Measurements from ENCODE around the gene SYT3.
A peak's percentile ranks its signal among the peaks of the same experiment; 100 is the strongest.

Gene SYT3

GRCh38 chr19:50639121-50640112, at the start of gene SYT3:
Gene SYT3 (minus strand): TSS chr19:50639881. CDS start chr19:50637411, 2,470 bp downstream.
- peak in 1 of 2 donors; percentile 13 for DNase-seq (ENCODE audit: low read depth in 2 of 2)

GRCh38 chr19:50688766-50689165, 49.1 kb upstream of the SYT3 start:
- DNase-seq (ENCODE audit: low read depth in 2 of 2), result no peak

- DNase-seq (ENCODE audit: low read depth in 2 of 2), result no peak
Observed at GRCh38 chr19:50686310-50687032, 46.8 kb upstream of the SYT3 start.

GRCh38 chr19:50679177-50680125, 39.8 kb upstream of the SYT3 start:
- DNase-seq (ENCODE audit: low read depth in 2 of 2), result peak; percentile 72 to 74

GRCh38 chr19:50678323-50678722, 38.6 kb upstream of the SYT3 start:
- no peak for DNase-seq (ENCODE audit: low read depth in 2 of 2)

GRCh38 chr19:50677636-50678035, 38.0 kb upstream of the SYT3 start:
- DNase-seq (ENCODE audit: low read depth in 2 of 2), result no peak

- DNase-seq (ENCODE audit: low read depth in 2 of 2), result no peak
Observed at GRCh38 chr19:50676625-50677197, 37.0 kb upstream of the SYT3 start.

GRCh38 chr19:50673118-50673517, 33.4 kb upstream of the SYT3 start:
- DNase-seq (ENCODE audit: low read depth in 2 of 2), result no peak

- no peak for DNase-seq (ENCODE audit: low read depth in 2 of 2)
Observed at GRCh38 chr19:50670102-50670380, 30.4 kb upstream of the SYT3 start.

- DNase-seq (ENCODE audit: low read depth in 2 of 2), result peak in 1 of 2 donors; percentile 28
Observed at GRCh38 chr19:50669302-50670101, 29.8 kb upstream of the SYT3 start.

- DNase-seq (ENCODE audit: low read depth in 2 of 2), result no peak
Observed at GRCh38 chr19:50668879-50669278, 29.2 kb upstream of the SYT3 start.

GRCh38 chr19:50668416-50668815, 28.7 kb upstream of the SYT3 start:
- no peak for DNase-seq (ENCODE audit: low read depth in 2 of 2)

- DNase-seq (ENCODE audit: low read depth in 2 of 2), result no peak
Observed at GRCh38 chr19:50667759-50668231, 28.1 kb upstream of the SYT3 start.

GRCh38 chr19:50667177-50667758, 27.6 kb upstream of the SYT3 start:
- DNase-seq (ENCODE audit: low read depth in 2 of 2), result no peak

GRCh38 chr19:50666346-50667176, 26.9 kb upstream of the SYT3 start:
- no peak for DNase-seq (ENCODE audit: low read depth in 2 of 2)

GRCh38 chr19:50664204-50664603, 24.5 kb upstream of the SYT3 start:
- no peak for DNase-seq (ENCODE audit: low read depth in 2 of 2)

- no peak for DNase-seq (ENCODE audit: low read depth in 2 of 2)
Observed at GRCh38 chr19:50663482-50663790, 23.8 kb upstream of the SYT3 start.

- DNase-seq (ENCODE audit: low read depth in 2 of 2), result no peak
Observed at GRCh38 chr19:50662651-50663481, 23.2 kb upstream of the SYT3 start.
